ENCODE measurements around the gene GRAMD4. TPM values are rescaled to one million over a fixed set of nuclear protein-coding genes. Genes with fewer than 3 reads are reported as not detected.

The GRAMD4 gene
- total RNA-seq, 1 experiment from 2014 or later: 18.4 TPM

DNA sequence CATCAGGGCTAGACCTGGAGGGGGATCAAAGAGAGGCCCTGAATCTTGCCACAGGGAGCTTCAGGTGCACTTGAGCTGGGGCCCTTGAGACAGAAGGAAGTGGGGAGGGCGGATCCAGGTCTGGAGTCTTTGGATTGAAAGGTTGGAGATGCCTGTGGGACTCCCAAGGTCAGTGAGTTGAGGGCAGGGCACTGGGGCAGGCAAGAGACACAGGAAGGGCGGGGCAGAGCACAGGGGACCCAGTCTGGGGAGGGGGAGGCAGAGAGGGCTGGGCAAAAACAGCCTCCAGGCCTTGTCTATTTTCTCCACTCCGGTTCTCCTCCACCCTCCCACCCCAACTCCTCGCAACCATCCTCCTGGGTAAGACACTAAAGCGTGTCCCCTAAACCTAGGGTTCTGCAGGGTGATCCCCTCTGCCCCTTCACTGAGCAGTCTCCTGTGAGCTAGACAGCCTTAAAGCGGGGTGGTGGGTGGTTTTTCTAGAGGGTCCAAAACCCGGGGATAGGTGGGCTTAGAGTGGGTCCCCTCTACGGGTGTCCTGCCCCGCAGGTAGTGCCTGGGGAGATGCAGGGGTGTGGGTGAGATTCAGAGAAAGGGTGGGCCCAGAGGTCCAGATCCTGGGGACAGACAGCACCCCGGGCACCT, 44.2 kb upstream of the GRAMD4 start:
- H3K4me3 ChIP-seq (ENCODE audit: low read depth, low read length, poor library complexity, severe bottlenecking): peak overlapping the region; percentile 43
- H3K9me3 ChIP-seq (ENCODE audit: low read depth, low read length, poor library complexity, severe bottlenecking): peaks cover 8% of the 10 kb centered on the region
- no peak overlapping the region for H3K27ac ChIP-seq (ENCODE audit: low read depth, low read length, poor library complexity, severe bottlenecking)
- CTCF ChIA-PET: no interaction called here
- BruUV-seq (replicated peaks): no TSS peak
- POLR2A ChIA-PET (ENCODE audit: low non-redundant PET): no interaction called here
- H3K36me3 ChIP-seq (ENCODE audit: insufficient read depth, low read length, poor library complexity, severe bottlenecking): no peaks in the 10 kb centered on the region
- no peak for DNase-seq (ENCODE audit: low spot score)
- peaks cover 34% of the 10 kb centered on the region for H3K4me1 ChIP-seq (ENCODE audit: insufficient read depth, low read length, poor library complexity, severe bottlenecking)
- TF ChIP-seq, protein P1, sequence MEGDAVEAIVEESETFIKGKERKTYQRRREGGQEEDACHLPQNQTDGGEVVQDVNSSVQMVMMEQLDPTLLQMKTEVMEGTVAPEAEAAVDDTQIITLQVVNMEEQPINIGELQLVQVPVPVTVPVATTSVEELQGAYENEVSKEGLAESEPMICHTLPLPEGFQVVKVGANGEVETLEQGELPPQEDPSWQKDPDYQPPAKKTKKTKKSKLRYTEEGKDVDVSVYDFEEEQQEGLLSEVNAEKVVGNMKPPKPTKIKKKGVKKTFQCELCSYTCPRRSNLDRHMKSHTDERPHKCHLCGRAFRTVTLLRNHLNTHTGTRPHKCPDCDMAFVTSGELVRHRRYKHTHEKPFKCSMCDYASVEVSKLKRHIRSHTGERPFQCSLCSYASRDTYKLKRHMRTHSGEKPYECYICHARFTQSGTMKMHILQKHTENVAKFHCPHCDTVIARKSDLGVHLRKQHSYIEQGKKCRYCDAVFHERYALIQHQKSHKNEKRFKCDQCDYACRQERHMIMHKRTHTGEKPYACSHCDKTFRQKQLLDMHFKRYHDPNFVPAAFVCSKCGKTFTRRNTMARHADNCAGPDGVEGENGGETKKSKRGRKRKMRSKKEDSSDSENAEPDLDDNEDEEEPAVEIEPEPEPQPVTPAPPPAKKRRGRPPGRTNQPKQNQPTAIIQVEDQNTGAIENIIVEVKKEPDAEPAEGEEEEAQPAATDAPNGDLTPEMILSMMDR (conservative IDR thresholded peaks at IDR 0.05; ENCODE audit: low read depth, low read length): no peak
- no peak for TF ChIP-seq EZH2 (IDR thresholded peaks at IDR 0.05; ENCODE audit: borderline replicate concordance, low read depth, low read length, poor library complexity, severe bottlenecking)
- no peaks in the 10 kb centered on the region for H3K27me3 ChIP-seq (replicated peaks; ENCODE audit: insufficient read depth, low read depth, low read length, poor library complexity)
- intact Hi-C loops (cut with micrococcal nuclease; ENCODE audit: unreplicated experiment): no loop called here

DNA sequence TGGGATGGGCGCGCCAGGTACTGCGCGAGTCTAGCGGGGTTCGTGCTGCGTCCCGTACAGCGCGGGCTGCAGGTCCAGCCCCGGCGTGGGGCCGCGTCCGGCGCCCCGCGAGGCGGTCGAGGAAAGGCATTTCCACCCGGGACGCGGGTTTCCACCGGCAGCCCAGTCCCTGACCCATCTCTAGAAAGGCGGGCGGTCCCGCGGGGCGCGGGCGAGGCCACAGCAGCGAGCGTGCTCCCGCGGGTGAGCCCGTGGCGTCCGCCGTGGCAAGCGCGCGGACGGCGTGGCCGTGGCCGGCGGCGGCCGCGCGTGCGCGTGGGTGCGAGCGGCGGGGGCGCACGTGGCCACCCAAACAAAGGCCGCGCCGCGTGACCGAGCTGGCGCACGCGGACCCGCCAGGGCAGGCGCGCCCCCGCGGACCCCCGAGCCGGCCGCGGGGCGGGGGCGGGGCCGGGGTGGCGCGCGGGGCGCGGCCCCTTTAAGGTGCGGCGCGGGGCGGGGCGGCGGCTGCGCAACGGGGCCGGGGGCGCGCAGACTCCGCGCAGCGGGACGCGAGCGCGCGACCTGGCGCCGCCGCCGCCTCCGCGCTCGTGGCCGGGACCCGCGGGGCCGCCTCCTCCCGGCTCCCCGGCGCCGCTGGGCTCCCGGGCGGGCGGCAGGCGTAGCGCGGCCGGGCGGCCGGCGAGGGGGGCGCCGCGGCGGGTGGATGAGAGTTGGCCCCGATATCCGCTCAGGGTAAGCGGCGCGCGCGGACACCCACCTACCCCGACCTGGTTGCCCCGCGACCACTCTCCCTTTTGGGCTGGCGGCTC, 43.4 kb upstream of the GRAMD4 start:
- no peaks in the 10 kb centered on the region for H3K36me3 ChIP-seq (ENCODE audit: insufficient read depth, low read length, poor library complexity, severe bottlenecking)
- POLR2A ChIA-PET (ENCODE audit: low non-redundant PET): no interaction called here
- peaks cover 41% of the 10 kb centered on the region for H3K4me1 ChIP-seq (ENCODE audit: insufficient read depth, low read length, poor library complexity, severe bottlenecking)
- no peaks in the 10 kb centered on the region for H3K27me3 ChIP-seq (replicated peaks; ENCODE audit: insufficient read depth, low read depth, low read length, poor library complexity)
- peak; percentile 72 for DNase-seq (ENCODE audit: low spot score)
- peak overlapping the region; percentile 64 for H3K4me3 ChIP-seq (ENCODE audit: low read depth, low read length, poor library complexity, severe bottlenecking)
- intact Hi-C loops (cut with micrococcal nuclease; ENCODE audit: unreplicated experiment): no loop called here
- CTCF ChIA-PET: no interaction called here
- H3K9me3 ChIP-seq (ENCODE audit: low read depth, low read length, poor library complexity, severe bottlenecking): peaks cover under 1% of the 10 kb centered on the region
- H3K27ac ChIP-seq (ENCODE audit: low read depth, low read length, poor library complexity, severe bottlenecking): no peak overlapping the region
- TF ChIP-seq, protein P1 (conservative IDR thresholded peaks at IDR 0.05; ENCODE audit: low read depth, low read length): no peak
- no peak for TF ChIP-seq EZH2 (IDR thresholded peaks at IDR 0.05; ENCODE audit: borderline replicate concordance, low read depth, low read length, poor library complexity, severe bottlenecking)
- no TSS peak for BruUV-seq (replicated peaks)

GRCh38 chr22:46577368-46578249, 42.6 kb upstream of the GRAMD4 start:
- peak overlapping the region; percentile 62 for H3K27ac ChIP-seq (ENCODE audit: low read depth, low read length, poor library complexity, severe bottlenecking)
- intact Hi-C loops (cut with micrococcal nuclease; ENCODE audit: unreplicated experiment): no loop called here
- H3K4me1 ChIP-seq (ENCODE audit: insufficient read depth, low read length, poor library complexity, severe bottlenecking): peaks cover 50% of the 10 kb centered on the region
- no TSS peak for BruUV-seq (replicated peaks)
- ChIA-PET CTCF (no interaction called here), POLR2A (ENCODE audit: low non-redundant PET) (no interaction called here)
- H3K4me3 ChIP-seq (ENCODE audit: low read depth, low read length, poor library complexity, severe bottlenecking): peak overlapping the region; percentile 64
- no peaks in the 10 kb centered on the region for H3K9me3 ChIP-seq (ENCODE audit: low read depth, low read length, poor library complexity, severe bottlenecking)
- TF ChIP-seq, protein P1 (conservative IDR thresholded peaks at IDR 0.05; ENCODE audit: low read depth, low read length): no peak
- no peak for TF ChIP-seq EZH2 (IDR thresholded peaks at IDR 0.05; ENCODE audit: borderline replicate concordance, low read depth, low read length, poor library complexity, severe bottlenecking)
- H3K36me3 ChIP-seq (ENCODE audit: insufficient read depth, low read length, poor library complexity, severe bottlenecking): no peaks in the 10 kb centered on the region
- no peaks in the 10 kb centered on the region for H3K27me3 ChIP-seq (replicated peaks; ENCODE audit: insufficient read depth, low read depth, low read length, poor library complexity)
- no peak for DNase-seq (ENCODE audit: low spot score)
